Gastroesophageal sphincter (tissue), 3 donors: Measurements from ENCODE around the gene CASP8AP2.

ENCODE experiments used
- CTCF ChIP-seq, 4 experiments: fragments of 200-600 bp in 2 of 4; fragments of 450-650 bp in 2 of 4; sonication (generic) in 1 of 4; IDR thresholded peaks; one replicate each; pipeline ENCODE4 v1.5.1; 2017 to 2019; ENCODE audit warnings: antibody characterized with exemption in 4 of 4, mild to moderate bottlenecking in 2 of 4, moderate library complexity in 2 of 4
- EP300 ChIP-seq: sonication (generic); formaldehyde crosslinking; IDR thresholded peaks from one replicate; pipeline ENCODE4 v1.6.1; 2017; ENCODE audit warnings: antibody characterized with exemption, mild to moderate bottlenecking
- POLR2A ChIP-seq, 2 donors: fragments of 450-650 bp; IDR thresholded peaks; one replicate each; pipeline ENCODE4 v1.6.1; 2017; ENCODE audit warnings: antibody characterized with exemption in 2 of 2, mild to moderate bottlenecking in 2 of 2, moderate library complexity in 1 of 2
- POLR2AphosphoS5 ChIP-seq: sonication (generic); formaldehyde crosslinking; IDR thresholded peaks from one replicate; pipeline ENCODE4 v1.6.1; 2017; ENCODE audit warnings: antibody characterized with exemption

DNA sequence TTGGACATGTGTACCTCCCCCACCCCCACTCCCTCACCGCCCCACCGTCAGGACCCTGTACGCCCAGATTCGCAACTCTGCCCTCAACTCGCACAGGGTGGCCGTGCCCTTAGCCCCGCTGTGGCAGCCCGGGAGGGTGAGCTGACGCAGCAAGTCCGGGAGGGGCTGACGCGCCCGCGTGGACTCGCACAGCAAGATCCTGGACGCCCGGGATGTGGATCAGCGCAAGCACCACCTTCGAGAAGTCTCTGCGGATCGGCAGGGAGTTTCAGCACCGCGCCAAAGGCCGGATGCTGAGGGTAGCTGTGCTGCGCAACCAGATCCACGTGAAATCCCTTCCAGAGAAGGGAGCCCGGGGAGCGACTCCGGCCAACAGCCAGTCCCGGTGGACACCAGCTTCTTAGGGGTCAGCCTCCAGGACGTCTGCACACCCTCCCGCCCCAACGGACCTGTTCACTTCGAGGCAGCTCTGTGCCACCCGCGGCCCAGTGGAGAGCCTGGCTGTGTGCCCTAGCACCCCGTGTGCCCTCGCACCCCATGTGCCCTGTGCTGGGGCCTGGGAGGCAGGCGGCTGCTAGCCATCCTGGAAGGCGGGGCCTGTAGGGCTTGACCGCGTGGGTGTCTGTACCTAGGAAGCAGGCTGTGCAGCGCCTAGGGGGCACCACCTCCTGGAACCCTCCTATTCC lies 57.9 kb downstream of the CASP8AP2 start:
- TF ChIP-seq CTCF (IDR thresholded peaks at IDR 0.05) (no peak), POLR2A (IDR thresholded peaks at IDR 0.05) (no peak), EP300 (no peak), POLR2AphosphoS5 (no peak)
